Fibroblast of lung (primary cell): ENCODE data around the gene SIN3B. TPM values are rescaled to one million over a fixed set of nuclear protein-coding genes. Genes with fewer than 3 reads are reported as not detected.

Experiments used
- DNase-seq, 2 donors: peaks; one replicate each; pipeline versions ENCODE4 v3.0.0 to v3.0.0-alpha.2; 2010; ENCODE audit warnings: low read depth in 2 of 2
- H2AFZ ChIP-seq: 2 replicates; pipeline ENCODE4 v1.5.1; 2012; ENCODE audit warnings: low read length, control low read depth, inconsistent platforms
- H3K27ac ChIP-seq: 2 replicates; pipeline ENCODE4 v1.5.1; 2011; ENCODE audit warnings: low read length, control low read depth; ENCODE audit not compliant: insufficient read depth
- H3K27me3 ChIP-seq: 2 replicates; pipeline ENCODE4 v1.5.1; 2011; ENCODE audit warnings: mild to moderate bottlenecking, low read length; ENCODE audit not compliant: control insufficient read depth, insufficient read depth
- H3K36me3 ChIP-seq: 2 replicates; pipeline ENCODE4 v1.5.1; 2011; ENCODE audit warnings: low read length; ENCODE audit not compliant: control insufficient read depth, insufficient read depth
- H3K4me1 ChIP-seq: 2 replicates; pipeline ENCODE4 v1.5.1; 2011; ENCODE audit warnings: low read length; ENCODE audit not compliant: control insufficient read depth, insufficient read depth; ENCODE audit errors: extremely low read depth
- H3K4me2 ChIP-seq: 2 replicates; pipeline ENCODE4 v1.5.1; 2011; ENCODE audit warnings: low read length, control low read depth; ENCODE audit not compliant: insufficient read depth; ENCODE audit errors: extremely low read depth
- H3K4me3 ChIP-seq, 4 experiments: fragments of 200-600 bp in 1 of 4; sonication (generic) in 1 of 4; replicated peaks in 1 of 4; 2 replicates each; pipeline ENCODE4 v1.5.1; 2011 to 2016; ENCODE audit warnings: low read length in 4 of 4, low read depth in 3 of 4, mild to moderate bottlenecking in 3 of 4, control low read depth in 2 of 4, inconsistent platforms in 1 of 4, mixed read lengths in 1 of 4; ENCODE audit not compliant: insufficient read depth in 1 of 4; ENCODE audit errors: control extremely low read depth in 1 of 4
- H3K79me2 ChIP-seq: 2 replicates; pipeline ENCODE4 v1.5.1; 2012; ENCODE audit warnings: mild to moderate bottlenecking, low read length, inconsistent platforms; ENCODE audit not compliant: control insufficient read depth, insufficient read depth
- H3K9ac ChIP-seq: 2 replicates; pipeline ENCODE4 v1.5.1; 2011; ENCODE audit warnings: mild to moderate bottlenecking, low read length, control low read depth; ENCODE audit not compliant: insufficient read depth
- H3K9me3 ChIP-seq: 2 replicates; pipeline ENCODE4 v1.5.1; 2012; ENCODE audit warnings: low read depth, low read length; ENCODE audit not compliant: control insufficient read depth, insufficient read depth
- H4K20me1 ChIP-seq: 2 replicates; pipeline ENCODE4 v1.5.1; 2011; ENCODE audit warnings: low read length; ENCODE audit not compliant: control insufficient read depth, insufficient read depth; ENCODE audit errors: extremely low read depth
- CTCF ChIP-seq, 2 donors: IDR thresholded peaks in 1 of 2; conservative IDR thresholded peaks in 1 of 2; 1 replicate in 1 of 2; 2 replicates in 1 of 2; pipeline ENCODE4 v1.5.1; 2011 to 2012; ENCODE audit warnings: low read length in 2 of 2, control low read depth in 1 of 2, inconsistent platforms in 1 of 2, low read depth in 1 of 2, mild to moderate bottlenecking in 1 of 2
- EZH2 ChIP-seq: IDR thresholded peaks from 2 replicates; pipeline ENCODE4 v1.5.1; 2012; ENCODE audit warnings: low read length, control low read depth, mild to moderate bottlenecking; ENCODE audit errors: missing control alignments
- polyA plus RNA-seq, 2 donors: library from polyadenylated mRNA; depleted of rRNA in 1 of 2; stranded (reverse) in 1 of 2; unstranded in 1 of 2; fragments of >200 nt; gene quantifications; 2 replicates each; pipeline ENCODE4 v1.2.1, GENCODE V29; 2011 to 2012; ENCODE audit warnings: missing spikeins in 1 of 2
- total RNA-seq: library from RNA; depleted of rRNA; stranded (reverse); fragments of >200 nt; gene quantifications from 2 replicates; pipeline ENCODE4 v1.2.1, GENCODE V29; 2014

Gene SIN3B
- total and polyA plus RNA-seq, 2 donors (not counting 1 experiment from before 2014, with no cell fraction given), result 14.9 to 32.9 TPM

GRCh38 chr19:16903347-16903746 lies 74.1 kb downstream of the SIN3B start:
- Histone ChIP-seq H3K4me3 (no peak overlapping the region), H3K36me3 (no peaks in the 10 kb centered on the region), H4K20me1 (no peaks in the 10 kb centered on the region), H3K9ac (no peak overlapping the region), H3K27ac (no peak overlapping the region), H3K27me3 (peaks cover 2% of the 10 kb centered on the region), H3K4me1 (no peaks in the 10 kb centered on the region), H3K4me2 (no peak overlapping the region), H3K79me2 (no peaks in the 10 kb centered on the region), H3K9me3 (no peaks in the 10 kb centered on the region), H2AFZ (no peak overlapping the region)
- no peak for TF ChIP-seq EZH2
- DNase-seq, result no peak

GRCh38 chr19:16904599-16904998 lies 75.4 kb downstream of the SIN3B start:
- H3K27me3 ChIP-seq, result no peaks in the 10 kb centered on the region
- no peak overlapping the region for H3K4me2 ChIP-seq
- no peak for DNase-seq
- no peak overlapping the region for H2AFZ ChIP-seq
- H3K9ac ChIP-seq, result no peak overlapping the region
- TF ChIP-seq CTCF (conservative IDR thresholded peaks at IDR 0.05 in 1 of 2, IDR thresholded peaks at IDR 0.05 in 1 of 2; ENCODE audit: low read depth in 1 of 2, low read length in 2 of 2) (no peak), EZH2 (no peak)
- no peaks in the 10 kb centered on the region for H3K4me1 ChIP-seq
- H3K27ac ChIP-seq, result no peak overlapping the region
- no peaks in the 10 kb centered on the region for H3K79me2 ChIP-seq
- no peaks in the 10 kb centered on the region for H3K36me3 ChIP-seq
- H4K20me1 ChIP-seq, result no peaks in the 10 kb centered on the region
- H3K4me3 ChIP-seq, result no peak overlapping the region
- H3K9me3 ChIP-seq, result no peaks in the 10 kb centered on the region

DNA sequence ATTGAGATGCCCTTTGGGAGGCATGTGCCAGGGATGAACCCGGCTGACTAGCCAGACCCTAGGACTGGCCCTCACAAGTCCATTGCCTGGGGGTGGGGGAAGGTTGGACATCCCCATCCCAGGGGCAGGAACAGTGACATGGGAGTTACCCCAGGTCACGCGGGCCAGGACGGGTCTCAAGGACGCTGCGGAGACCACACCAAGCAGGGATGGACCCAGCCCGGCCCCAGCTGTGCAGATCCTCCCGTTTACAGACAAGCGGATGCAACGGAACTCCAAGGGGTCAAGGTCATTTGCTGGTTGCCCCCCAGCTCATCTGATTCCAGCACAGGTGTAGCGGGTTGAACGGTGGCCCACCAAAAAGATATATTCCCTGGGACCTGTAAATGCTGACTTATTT lies 79.6 kb downstream of the SIN3B start:
- DNase-seq, result no peak
- Histone ChIP-seq H3K4me2 (no peak overlapping the region), H3K9ac (no peak overlapping the region), H3K79me2 (no peaks in the 10 kb centered on the region), H4K20me1 (no peaks in the 10 kb centered on the region), H3K36me3 (no peaks in the 10 kb centered on the region), H3K27ac (no peak overlapping the region), H3K4me3 (no peak overlapping the region), H2AFZ (no peak overlapping the region), H3K27me3 (no peaks in the 10 kb centered on the region), H3K9me3 (no peaks in the 10 kb centered on the region), H3K4me1 (no peaks in the 10 kb centered on the region)
- TF ChIP-seq EZH2 (no peak), CTCF (conservative IDR thresholded peaks at IDR 0.05 in 1 of 2, IDR thresholded peaks at IDR 0.05 in 1 of 2; ENCODE audit: low read depth in 1 of 2, low read length in 2 of 2) (no peak)
